HG02973 (cell line): ENCODE measurements around the gene ZNF836.

Experiments used
- ATAC-seq: cut with Tn5 transposase; IDR thresholded peaks from one replicate; pipeline ENCODE4 v1.9.1; 2021; ENCODE audit warnings: moderate library complexity; ENCODE audit not compliant: unreplicated experiment

The ZNF836 gene

GRCh38 chr19:52188822-52189734 is 17.7 kb upstream of the ZNF836 start:
- peak; percentile 5 for ATAC-seq

DNA sequence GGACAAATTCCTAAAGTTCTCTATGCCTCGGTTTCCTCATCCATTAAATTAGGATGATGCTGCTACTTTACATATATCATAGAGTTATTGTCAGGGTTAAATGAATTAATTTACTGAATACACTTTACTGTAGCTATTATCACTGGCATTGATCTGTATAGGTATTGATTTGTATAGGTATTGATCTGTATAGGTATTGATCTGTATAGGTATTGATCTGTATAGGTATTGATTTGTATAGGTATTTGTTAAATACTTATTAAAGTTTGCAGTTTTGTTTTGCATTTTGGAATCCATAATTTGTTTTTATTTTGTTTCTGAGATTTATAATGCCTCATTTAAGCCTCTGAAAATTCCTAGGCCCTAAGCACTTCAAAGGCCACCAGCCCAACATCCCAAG is 16.0 kb upstream of the ZNF836 start:
- ATAC-seq: no peak

DNA sequence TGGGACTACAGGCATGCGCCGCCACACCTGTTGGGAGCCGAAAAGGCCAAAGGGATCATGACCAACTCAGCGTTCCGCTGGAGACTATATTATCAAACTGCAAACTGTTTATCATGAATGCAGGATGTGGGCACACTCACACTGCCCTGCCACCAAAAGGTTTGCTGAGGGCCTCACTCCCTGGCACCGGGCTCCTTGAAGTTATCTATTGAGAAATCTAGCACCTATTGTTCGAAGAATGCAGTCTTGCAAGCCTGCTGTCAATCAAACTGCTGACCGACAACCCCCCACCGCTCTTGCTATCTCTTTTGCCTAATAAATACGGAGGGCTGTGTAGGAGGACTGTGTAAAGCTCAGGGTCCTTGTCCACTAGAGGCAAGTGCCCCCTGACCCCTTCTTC is 5.2 kb upstream of the ZNF836 start:
- no peak for ATAC-seq

DNA sequence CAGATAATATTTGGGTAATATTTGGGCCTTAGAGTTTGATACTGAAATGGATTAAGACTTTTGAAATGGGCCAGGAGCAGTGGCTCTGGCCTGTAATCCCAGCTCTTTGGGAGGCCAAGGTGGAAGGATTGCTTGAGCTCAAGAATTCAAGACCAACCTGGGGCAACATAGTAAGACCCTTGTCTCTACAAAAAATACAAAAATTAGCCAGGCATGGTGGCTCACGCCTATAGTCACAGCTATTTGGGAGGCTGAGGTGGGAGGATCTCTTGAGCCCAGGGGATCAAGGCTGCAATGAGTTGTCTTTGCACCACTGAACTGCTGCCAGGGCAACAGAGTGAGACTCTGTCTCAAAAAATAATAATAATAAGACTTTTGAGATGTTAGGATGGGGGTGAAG is 926 bp upstream of the ZNF836 start:
- ATAC-seq: no peak

DNA sequence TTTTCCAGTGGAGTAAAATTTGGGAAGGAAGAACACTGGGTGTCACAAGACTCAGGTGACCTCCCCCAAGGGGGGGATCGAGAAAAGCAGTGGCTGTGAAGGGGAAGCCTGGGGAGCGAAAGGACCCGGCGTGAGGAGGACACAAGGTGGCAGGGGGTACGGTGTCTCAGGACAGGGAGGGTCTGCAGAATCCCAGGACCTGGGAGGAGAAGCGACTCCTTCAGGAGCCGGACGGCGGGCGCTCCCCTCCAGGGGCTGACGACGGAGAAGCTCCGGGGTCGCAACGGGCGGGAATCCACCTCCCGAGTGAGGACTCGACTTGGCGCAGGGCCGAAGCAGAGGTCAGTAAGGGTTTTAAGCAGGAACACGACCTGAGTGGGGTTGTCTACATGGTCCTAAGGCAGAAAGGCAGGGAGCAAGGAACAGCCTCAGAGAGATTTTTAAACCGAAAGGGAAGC is 529 bp downstream of the ZNF836 start:
- peak; percentile 31 for ATAC-seq

GRCh38 chr19:52170304-52170703 is 1.1 kb downstream of the ZNF836 start:
- no peak for ATAC-seq

GRCh38 chr19:52155596-52156359 is 15.6 kb downstream of the ZNF836 start:
- ATAC-seq: no peak

- no peak for ATAC-seq
These were observed 23.2 kb downstream of the ZNF836 start for GRCh38 chr19:52148256-52148655.

GRCh38 chr19:52142001-52142595 is 29.3 kb downstream of the ZNF836 start:
- ATAC-seq: no peak

GRCh38 chr19:52141203-52141602 is 30.2 kb downstream of the ZNF836 start:
- no peak for ATAC-seq

DNA sequence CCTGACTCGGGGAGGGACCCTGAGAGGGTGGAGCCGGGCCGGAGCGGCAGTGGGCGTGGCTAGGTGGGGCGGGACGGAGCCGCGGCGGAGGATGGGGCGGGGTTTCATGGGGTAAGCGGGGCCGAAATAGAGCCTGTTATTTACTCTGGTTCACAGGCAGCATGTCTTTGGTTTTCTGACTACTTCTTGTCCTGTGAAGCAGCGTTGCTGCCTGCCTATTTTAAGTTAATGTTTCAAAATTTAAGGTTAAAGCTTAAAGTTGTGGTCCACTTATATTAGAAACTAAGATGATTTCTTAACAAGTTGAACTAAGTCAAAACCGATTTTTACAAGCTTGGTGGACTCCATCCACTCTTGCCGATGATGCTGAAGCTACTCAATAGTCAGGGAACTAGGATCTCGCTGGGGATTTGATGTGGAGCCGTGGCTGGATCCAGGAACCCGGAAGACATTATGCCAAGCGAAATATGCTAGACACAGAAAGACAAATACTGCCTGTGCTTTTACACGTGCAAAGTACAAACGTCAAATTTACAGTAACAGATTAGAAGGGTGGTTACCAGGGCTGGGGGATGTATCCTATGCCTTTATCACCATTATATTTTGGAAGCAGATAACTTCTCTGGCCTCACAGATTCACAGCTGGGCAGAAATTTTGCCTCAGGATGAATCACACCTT is 31.2 kb downstream of the ZNF836 start:
- peak; percentile 95 for ATAC-seq

DNA sequence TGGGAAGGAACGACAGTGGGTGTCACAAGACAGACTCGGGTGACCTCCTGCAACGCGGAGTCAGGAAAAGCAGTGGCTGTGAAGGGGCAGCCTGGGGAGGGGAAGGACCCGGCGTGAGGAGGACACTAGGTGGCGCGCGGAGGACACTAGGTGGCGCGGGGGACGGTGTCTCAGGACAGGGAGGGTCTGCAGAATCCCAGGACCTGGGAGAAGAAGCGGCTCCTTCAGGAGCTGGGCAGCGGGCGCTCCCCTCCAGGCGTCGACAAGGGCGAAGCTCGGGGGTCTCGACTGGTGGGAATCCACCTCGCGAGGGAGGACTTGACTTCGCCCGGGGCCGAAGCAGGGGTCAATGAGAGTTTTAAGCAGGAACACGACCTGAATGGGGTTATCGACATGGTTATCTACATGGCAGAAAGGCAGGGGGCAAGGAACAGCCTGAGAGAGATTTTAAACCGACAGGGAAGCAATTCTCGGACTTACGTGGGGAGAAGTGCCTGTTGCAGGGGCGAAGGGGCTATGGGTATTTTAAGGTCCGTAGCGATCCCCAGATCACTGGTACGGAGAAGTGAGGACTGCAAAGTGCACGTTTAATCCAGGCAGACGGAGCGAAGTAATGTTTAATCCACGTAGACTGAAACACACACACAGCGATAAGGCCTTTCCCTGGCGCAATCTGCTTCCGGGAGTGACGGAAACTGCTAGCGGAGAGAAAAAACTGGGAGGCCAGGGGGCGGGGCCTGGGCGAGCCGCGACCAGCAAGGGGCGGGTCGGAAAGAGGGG is 32.0 kb downstream of the ZNF836 start, which contains the start of gene ZNF616:
ZNF616 (minus strand) TSS at position 687 of the 780 bp plus-strand sequence. CDS start 9,426 bp downstream, outside the sequence.
- peak; percentile 48 for ATAC-seq

DNA sequence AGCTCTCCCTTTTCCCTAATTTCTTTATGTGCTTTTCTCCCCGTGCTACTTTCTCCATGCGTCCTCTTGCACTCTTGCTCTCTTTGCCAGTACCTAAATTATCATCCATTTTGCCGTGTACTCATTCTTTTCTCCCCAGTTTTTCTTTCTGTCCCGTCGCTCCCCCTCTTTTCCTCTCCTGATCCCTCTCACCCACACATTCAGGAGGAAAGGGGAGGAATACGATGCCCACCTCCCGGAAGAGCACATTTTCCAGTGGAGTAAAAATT is 32.5 kb downstream of the ZNF836 start:
- ATAC-seq: no peak

GRCh38 chr19:52138278-52138982 is 33.0 kb downstream of the ZNF836 start:
- no peak for ATAC-seq

DNA sequence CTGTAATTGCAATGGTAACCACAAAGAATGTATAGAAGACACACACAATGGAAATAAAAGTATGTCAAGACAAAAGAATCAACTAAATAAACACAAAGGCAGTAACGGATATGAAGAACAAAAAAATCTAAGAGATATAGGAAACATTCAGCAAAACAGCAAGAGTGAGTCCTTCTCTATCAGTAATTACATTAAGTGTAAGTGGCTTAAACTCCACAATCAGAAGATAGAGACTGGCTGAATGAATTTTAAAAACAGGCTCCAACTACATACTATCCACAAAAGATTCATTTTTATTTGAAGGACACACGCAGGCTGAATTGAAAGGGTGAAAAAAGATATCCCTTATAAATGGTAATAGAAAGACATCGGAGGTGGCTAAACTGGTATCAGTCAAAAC is 51.1 kb downstream of the ZNF836 start:
- no peak for ATAC-seq

DNA sequence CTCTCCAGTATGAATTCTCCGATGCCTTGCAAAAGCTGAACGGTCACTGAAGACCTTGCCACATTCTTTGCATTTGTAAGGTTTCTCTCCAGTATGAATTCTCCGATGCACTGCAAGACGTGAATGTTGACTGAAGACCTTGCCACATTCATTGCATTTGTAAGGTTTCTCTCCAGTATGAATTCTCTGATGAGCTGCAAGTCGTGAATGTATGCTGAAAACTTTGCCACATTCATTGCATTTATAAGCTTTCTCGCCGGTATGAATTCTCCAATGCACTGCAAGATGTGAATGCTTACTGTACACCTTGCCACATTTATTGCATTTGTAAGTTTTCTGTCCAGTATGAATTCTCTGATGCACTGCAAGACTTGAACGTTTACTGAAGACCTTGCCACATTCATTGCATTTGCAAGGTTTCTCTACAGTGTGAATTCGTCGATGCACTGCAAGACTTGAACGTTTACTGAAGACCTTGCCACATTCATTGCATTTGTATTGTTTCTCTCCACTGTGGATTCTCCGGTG is 55.8 kb downstream of the ZNF836 start:
- no peak for ATAC-seq

DNA sequence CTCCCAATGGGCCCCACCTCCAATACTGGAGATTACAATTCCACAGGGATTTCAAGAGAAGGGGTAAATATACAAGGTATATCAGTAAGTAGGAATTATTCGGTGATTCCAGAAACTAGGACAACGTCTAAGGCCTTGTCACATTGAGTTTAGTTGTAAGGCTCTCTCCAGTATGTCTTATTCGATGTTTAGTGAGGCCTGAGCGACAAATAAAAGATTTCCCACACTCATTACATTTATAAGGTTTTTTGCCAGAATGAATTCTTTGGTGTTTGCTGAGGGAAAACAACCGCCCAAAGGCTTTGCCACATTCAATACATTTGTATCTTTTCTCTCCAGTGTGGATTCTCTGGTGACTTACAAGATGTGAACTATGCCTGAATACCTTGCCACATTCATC is 56.7 kb downstream of the ZNF836 start:
- ATAC-seq: no peak

DNA sequence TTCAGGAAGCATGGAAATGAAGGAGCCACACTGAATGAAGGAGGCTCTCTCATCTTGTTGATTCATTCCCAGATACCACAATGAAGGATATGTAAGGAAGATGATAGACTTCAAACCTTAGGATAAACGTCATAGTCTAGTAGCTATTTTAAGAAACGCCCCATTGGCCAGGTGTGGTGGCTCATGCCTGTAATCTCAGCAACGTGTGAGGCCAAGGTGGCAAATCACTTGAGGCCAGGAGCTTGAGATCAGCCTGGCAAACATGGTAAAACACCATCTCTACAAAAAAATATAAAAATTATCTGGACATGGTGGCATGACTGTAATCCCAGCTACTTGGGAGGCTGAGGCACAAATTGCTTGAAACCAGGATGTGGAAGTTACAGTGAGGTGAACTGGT is 58.8 kb downstream of the ZNF836 start:
- ATAC-seq: no peak

GRCh38 chr19:52110780-52111179 is 60.6 kb downstream of the ZNF836 start:
- ATAC-seq: no peak
